Liver (tissue), 9 donors: ENCODE results near the gene KYNU. TPM values are rescaled to one million over a fixed set of nuclear protein-coding genes. Genes with fewer than 3 reads are reported as not detected.

ENCODE experiments used
- DNase-seq: peaks from one replicate; pipeline ENCODE4 v3.0.0-alpha.2; 2017; ENCODE audit warnings: low spot score
- H3K27ac ChIP-seq, 2 donors: one replicate each; pipeline ENCODE4 v1.7.0; 2013; ENCODE audit warnings: inconsistent platforms in 2 of 2, low read length in 2 of 2, control low read depth in 1 of 2, low read depth in 1 of 2, mild to moderate bottlenecking in 1 of 2
- H3K27me3 ChIP-seq, 4 donors: one replicate each; pipeline versions ENCODE4 v1.6.1 to v1.7.0; 2013; ENCODE audit warnings: low read length in 3 of 4, inconsistent platforms in 1 of 4, mild to moderate bottlenecking in 1 of 4, moderate library complexity in 1 of 4; ENCODE audit not compliant: control insufficient read depth in 4 of 4, insufficient read depth in 4 of 4
- H3K36me3 ChIP-seq, 4 donors: one replicate each; pipeline versions ENCODE4 v1.6.1 to v1.7.0; 2013; ENCODE audit warnings: low read length in 3 of 4, mild to moderate bottlenecking in 3 of 4, low read depth in 1 of 4, moderate library complexity in 1 of 4; ENCODE audit not compliant: control insufficient read depth in 4 of 4, insufficient read depth in 3 of 4
- H3K4me1 ChIP-seq, 4 donors: one replicate each; pipeline versions ENCODE4 v1.6.1 to v1.7.0; 2013; ENCODE audit warnings: low read length in 3 of 4, mild to moderate bottlenecking in 3 of 4, moderate library complexity in 1 of 4; ENCODE audit not compliant: control insufficient read depth in 4 of 4, insufficient read depth in 4 of 4
- H3K4me3 ChIP-seq, 3 donors: one replicate each; pipeline versions ENCODE4 v1.6.1 to v1.7.0; 2013; ENCODE audit warnings: low read length in 3 of 3, control low read depth in 1 of 3, low read depth in 1 of 3, mild to moderate bottlenecking in 1 of 3
- H3K9ac ChIP-seq, 2 donors: one replicate each; pipeline ENCODE4 v1.7.0; 2013; ENCODE audit warnings: low read length in 2 of 2, mild to moderate bottlenecking in 2 of 2, moderate library complexity in 2 of 2, control low read depth in 1 of 2, low read depth in 1 of 2
- H3K9me3 ChIP-seq, 4 donors: one replicate each; pipeline versions ENCODE4 v1.6.1 to v1.7.0; 2013; ENCODE audit warnings: low read length in 3 of 4; ENCODE audit not compliant: control insufficient read depth in 4 of 4
- ATF3 ChIP-seq: IDR thresholded peaks from 2 replicates; pipeline ENCODE4 v1.6.1; 2016; ENCODE audit warnings: antibody characterized with exemption
- CTCF ChIP-seq: fragments of 150-350 bp; IDR thresholded peaks from 2 replicates; pipeline ENCODE4 v1.5.1; 2017; ENCODE audit warnings: improper control_type of control experiment, low read depth, low read length; ENCODE audit not compliant: missing input control
- FOXA1 ChIP-seq: IDR thresholded peaks from 2 replicates; pipeline ENCODE4 v1.6.1; 2016; ENCODE audit warnings: antibody characterized with exemption
- FOXA2 ChIP-seq: IDR thresholded peaks from 2 replicates; pipeline ENCODE4 v1.6.1; 2016; ENCODE audit warnings: antibody characterized with exemption
- GABPA ChIP-seq, 2 donors: IDR thresholded peaks in 1 of 2; conservative IDR thresholded peaks in 1 of 2; 2 replicates each; pipeline ENCODE4 v1.6.1; 2016; ENCODE audit warnings: antibody characterized with exemption in 2 of 2, mild to moderate bottlenecking in 1 of 2, moderate library complexity in 1 of 2
- HNF4A ChIP-seq, 2 donors: conservative IDR thresholded peaks; 2 replicates each; pipeline ENCODE4 v1.6.1; 2016; ENCODE audit warnings: antibody characterized with exemption in 2 of 2, mild to moderate bottlenecking in 2 of 2
- JUND ChIP-seq, 2 donors: IDR thresholded peaks; 2 replicates each; pipeline ENCODE4 v1.6.1; 2016; ENCODE audit warnings: antibody characterized with exemption in 2 of 2
- MAX ChIP-seq: IDR thresholded peaks from 2 replicates; pipeline ENCODE4 v1.6.1; 2016; ENCODE audit warnings: antibody characterized with exemption
- NR2F2 ChIP-seq: IDR thresholded peaks from 2 replicates; pipeline ENCODE4 v1.6.1; 2016; ENCODE audit warnings: antibody characterized with exemption
- RAD21 ChIP-seq, 2 donors: IDR thresholded peaks; 2 replicates each; pipeline ENCODE4 v1.6.1; 2016; ENCODE audit warnings: antibody characterized with exemption in 2 of 2, mild to moderate bottlenecking in 2 of 2
- REST ChIP-seq: IDR thresholded peaks from 2 replicates; pipeline ENCODE4 v1.6.1; 2016; ENCODE audit warnings: antibody characterized with exemption, mild to moderate bottlenecking
- SP1 ChIP-seq: IDR thresholded peaks from 2 replicates; pipeline ENCODE4 v1.6.1; 2018; ENCODE audit warnings: antibody characterized with exemption, mild to moderate bottlenecking
- ZBTB33 ChIP-seq: IDR thresholded peaks from 2 replicates; pipeline ENCODE4 v1.6.1; 2016; ENCODE audit warnings: antibody characterized with exemption
- WGBS: extraction: QIAGEN DNeasy Blood & Tissue Kit; methylation state at CpG from one replicate; pipeline ENCODE4 v1.1.7; 2013; 5-methylcytosine and 5-hydroxymethylcytosine counted together
- polyA plus RNA-seq, 2 donors: library from polyadenylated mRNA; stranded (reverse) in 1 of 2; unstranded in 1 of 2; fragments of 200-250 nt in 1 of 2; fragments of >200 nt in 1 of 2; fragmentation: Nextera tagmentation in 1 of 2; extraction: Ambion mirVana in 1 of 2; gene quantifications; one replicate each; pipeline versions ENCODE4 v1.2.1 to v1.2.3, GENCODE V29; 2013 to 2015
- total RNA-seq, 2 donors: library from RNA; depleted of rRNA; stranded (reverse); fragments of >200 nt; gene quantifications; one replicate each; pipeline ENCODE4 v1.2.3, GENCODE V29; 2014
- donor health status: healthy.
- donor health status: healthy.
- donor health status: healthy.
- donor health status: healthy.
- donor health status: healthy.

KYNU gene
- total and polyA plus RNA-seq, 4 donors: 24.0 to 64.3 (median 32.8) TPM

- TF ChIP-seq REST (no peak), GABPA (IDR thresholded peaks at IDR 0.05 in 1 of 2, conservative IDR thresholded peaks at IDR 0.05 in 1 of 2) (no peak), CTCF (no peak), SP1 (no peak), RAD21 (IDR thresholded peaks at IDR 0.05) (no peak), HNF4A (conservative IDR thresholded peaks at IDR 0.05) (no peak), ATF3 (no peak), FOXA1 (no peak)
These were observed 6.9 kb upstream of the KYNU start (continued) for GRCh38 chr2:142870526-142870925.

GRCh38 chr2:142871396-142871795 lies 6.1 kb upstream of the KYNU start:
- Histone ChIP-seq H3K36me3 (no peaks in the 10 kb centered on the region), H3K4me3 (no peak overlapping the region), H3K27ac (no peak overlapping the region), H3K4me1 (peaks cover 2 to 30% (median 18%) of the 10 kb centered on the region in 4 donors), H3K27me3 (no peaks in the 10 kb centered on the region), H3K9me3 (no peaks in the 10 kb centered on the region), H3K9ac (no peak overlapping the region)
- no peak for TF ChIP-seq GABPA (IDR thresholded peaks at IDR 0.05 in 1 of 2, conservative IDR thresholded peaks at IDR 0.05 in 1 of 2)
- no peak for TF ChIP-seq HNF4A (conservative IDR thresholded peaks at IDR 0.05)
- TF ChIP-seq MAX: no peak
- no peak for TF ChIP-seq JUND (IDR thresholded peaks at IDR 0.05)
- no peak for TF ChIP-seq FOXA1
- no peak for TF ChIP-seq CTCF
- no peak for TF ChIP-seq RAD21 (IDR thresholded peaks at IDR 0.05)
- TF ChIP-seq NR2F2: no peak
- TF ChIP-seq ATF3: no peak
- TF ChIP-seq ZBTB33: no peak
- TF ChIP-seq REST: no peak
- no peak for TF ChIP-seq FOXA2
- no peak for DNase-seq
- 92% methylated on average over 6 of the region's 6 CpGs for WGBS
